HUES48 (cell line): ENCODE data around the gene GPD1.

Source experiments
- H3K27ac ChIP-seq: one replicate; pipeline ENCODE4 v1.7.0; 2013; ENCODE audit warnings: low read depth, low read length, inconsistent platforms
- H3K27me3 ChIP-seq: 2 replicates; pipeline ENCODE4 v1.6.1; 2013; ENCODE audit warnings: mild to moderate bottlenecking, low read length; ENCODE audit not compliant: control insufficient read depth, insufficient read depth
- H3K36me3 ChIP-seq: 2 replicates; pipeline ENCODE4 v1.6.1; 2013; ENCODE audit warnings: low read length; ENCODE audit not compliant: control insufficient read depth, insufficient read depth
- H3K4me1 ChIP-seq: 2 replicates; pipeline ENCODE4 v1.6.1; 2013; ENCODE audit warnings: mild to moderate bottlenecking, low read length; ENCODE audit not compliant: control insufficient read depth, insufficient read depth
- H3K4me3 ChIP-seq: 2 replicates; pipeline ENCODE4 v1.5.1; 2013; ENCODE audit warnings: mild to moderate bottlenecking, low read depth, low read length
- H3K9ac ChIP-seq: 2 replicates; pipeline ENCODE4 v1.6.1; 2013; ENCODE audit warnings: mild to moderate bottlenecking, low read depth, low read length, moderate library complexity
- H3K9me3 ChIP-seq: 2 replicates; pipeline ENCODE4 v1.6.1; 2013; ENCODE audit warnings: low read length; ENCODE audit not compliant: control insufficient read depth, insufficient read depth

The GPD1 gene

DNA sequence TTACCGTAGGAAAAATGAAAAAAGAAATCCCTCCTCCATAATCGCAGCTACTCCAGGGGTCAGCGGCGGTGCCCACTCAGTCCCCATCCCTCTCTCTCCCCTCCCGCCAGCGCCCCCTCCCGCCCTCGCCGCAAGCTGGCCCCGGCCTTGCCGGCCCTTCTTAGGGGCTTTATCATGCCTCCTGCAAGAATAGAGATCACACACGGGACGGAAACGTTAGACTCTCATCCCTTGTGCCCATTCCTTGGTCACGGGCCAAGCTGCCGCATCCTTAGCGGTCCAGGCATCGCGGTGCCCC is 7.5 kb downstream of the GPD1 start:
- no peak overlapping the region for H3K27ac ChIP-seq
- no peaks in the 10 kb centered on the region for H3K9me3 ChIP-seq
- peaks cover 11% of the 10 kb centered on the region for H3K4me1 ChIP-seq
- no peak overlapping the region for H3K9ac ChIP-seq
- peak overlapping the region; percentile 49; the same call in 1 of the 2 replicates for H3K4me3 ChIP-seq
- H3K36me3 ChIP-seq = no peaks in the 10 kb centered on the region
- no peaks in the 10 kb centered on the region for H3K27me3 ChIP-seq

DNA sequence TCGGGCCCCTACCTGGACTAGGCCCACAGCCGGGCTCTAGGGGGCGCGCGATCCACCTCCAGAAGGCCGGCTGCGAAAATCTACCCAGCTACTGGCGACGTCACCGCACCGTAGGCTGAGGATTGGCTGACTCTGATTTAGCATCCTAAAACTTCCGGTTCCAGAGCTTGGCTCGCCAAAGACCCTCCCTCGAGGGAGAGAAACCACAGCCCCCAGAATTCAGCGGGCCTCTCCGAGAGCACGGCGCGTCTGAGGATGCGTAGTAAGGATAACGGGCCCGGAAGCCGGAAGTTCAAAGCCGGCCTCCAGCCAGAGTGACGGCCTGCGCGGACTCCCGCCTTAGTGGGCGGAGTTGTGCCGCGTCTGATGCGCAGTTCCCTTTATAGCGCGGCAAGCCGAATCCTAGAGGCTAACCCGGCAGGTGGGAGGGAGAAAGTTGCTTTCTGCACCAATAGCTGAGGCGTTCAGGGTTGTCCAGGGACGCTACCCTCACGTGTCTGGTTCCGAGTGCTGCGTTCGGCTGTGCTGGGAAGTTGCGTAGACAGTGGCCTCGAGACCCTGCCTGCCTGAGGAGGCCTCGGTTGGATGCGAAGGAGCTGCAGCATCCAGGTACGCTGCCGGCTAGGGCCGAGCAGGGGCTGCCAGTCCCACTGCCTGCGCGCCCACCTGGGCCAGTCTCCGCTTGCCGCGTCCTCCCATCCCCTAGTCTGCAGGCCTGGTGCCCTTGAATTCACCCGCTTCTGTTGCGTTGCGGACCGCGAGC is 8.1 kb downstream of the GPD1 start, which contains the start of gene COX14:
TSS of gene COX14 (plus strand) at position 544 of the 763 bp plus-strand sequence. CDS start 7,808 bp downstream, outside the sequence.
- no peaks in the 10 kb centered on the region for H3K36me3 ChIP-seq
- peak within 1 kb of the TSS; percentile 92 for H3K27ac ChIP-seq
- H3K4me3 ChIP-seq = peak within 1 kb of the TSS; percentile 87
- H3K9me3 ChIP-seq = no peaks in the 10 kb centered on the region
- peaks cover 11% of the 10 kb centered on the region for H3K4me1 ChIP-seq
- no peaks in the 10 kb centered on the region for H3K27me3 ChIP-seq
- peak within 1 kb of the TSS; percentile 65 for H3K9ac ChIP-seq

DNA sequence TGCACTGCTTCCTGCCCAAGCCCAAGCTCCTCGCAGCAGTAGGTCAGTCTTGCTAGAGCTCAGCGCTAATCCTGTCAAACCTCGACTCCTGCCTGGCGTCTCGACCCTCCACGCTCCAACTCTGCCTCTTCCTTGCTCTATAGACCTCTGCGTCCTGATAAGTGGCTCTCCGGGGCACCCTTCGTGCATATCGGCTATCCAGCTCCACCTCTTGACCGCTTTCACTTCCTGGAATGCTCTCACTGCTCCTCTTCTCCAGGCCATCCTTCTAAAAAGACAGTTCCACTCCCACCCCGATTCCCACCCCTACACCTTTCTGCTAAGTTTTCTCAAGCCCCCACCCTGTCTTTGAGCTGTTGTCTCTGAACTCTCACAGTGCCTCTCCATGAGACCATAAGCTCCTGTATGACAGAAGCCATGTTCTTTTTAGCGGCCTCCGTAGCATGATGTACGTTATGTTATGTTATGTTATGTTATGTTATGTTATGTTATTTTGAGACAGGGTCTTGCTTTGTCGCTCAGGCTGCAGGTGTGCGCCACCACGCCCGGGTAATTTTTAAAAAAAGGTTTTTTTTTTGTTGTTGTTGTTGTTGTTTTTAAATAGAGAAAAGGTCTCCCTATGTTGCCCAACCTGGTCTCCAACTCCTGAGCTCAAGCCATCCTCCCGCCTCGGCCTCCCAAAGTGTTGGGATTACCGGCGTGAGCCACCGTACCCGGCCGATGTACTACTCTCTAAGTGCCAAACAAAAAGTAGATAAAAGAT is 8.8 kb downstream of the GPD1 start:
- Histone ChIP-seq H3K9ac (peak overlapping the region; percentile 65), H3K27me3 (no peaks in the 10 kb centered on the region), H3K4me1 (peaks cover 11% of the 10 kb centered on the region), H3K4me3 (peak overlapping the region; percentile 87), H3K27ac (peak overlapping the region; percentile 92), H3K9me3 (no peaks in the 10 kb centered on the region), H3K36me3 (no peaks in the 10 kb centered on the region)

DNA sequence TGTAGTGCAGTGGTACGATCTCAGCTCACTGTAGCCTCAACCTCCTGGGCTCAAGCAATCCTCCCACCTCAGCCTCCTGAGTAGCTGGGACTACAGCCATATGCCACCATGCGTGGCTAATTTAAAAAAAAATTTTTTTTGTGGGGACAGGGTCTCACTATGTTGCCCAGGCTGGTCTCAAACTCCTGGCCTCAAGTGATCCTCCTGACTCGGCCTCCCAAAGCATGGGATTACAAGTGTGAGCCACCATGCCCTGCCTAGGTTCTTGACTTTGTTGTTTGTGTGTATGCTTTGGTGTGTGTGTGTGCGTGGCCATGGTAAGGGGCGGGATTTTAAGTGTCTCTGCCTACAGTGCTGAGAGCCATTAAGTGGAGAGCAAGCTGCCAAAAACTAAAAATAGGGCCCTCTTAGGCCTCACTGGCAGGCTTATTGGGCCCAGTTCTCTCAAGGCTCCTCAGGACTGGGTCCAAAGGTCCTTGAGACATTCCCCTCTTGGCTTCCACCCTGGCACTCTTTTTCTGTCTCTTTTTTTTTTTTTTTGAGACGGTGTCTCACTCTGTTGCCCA is 13.3 kb downstream of the GPD1 start:
- Histone ChIP-seq H3K4me3 (no peak overlapping the region), H3K9me3 (no peaks in the 10 kb centered on the region), H3K9ac (no peak overlapping the region), H3K4me1 (no peaks in the 10 kb centered on the region), H3K27ac (no peak overlapping the region), H3K27me3 (no peaks in the 10 kb centered on the region), H3K36me3 (peaks cover 5% of the 10 kb centered on the region; the same call in 1 of the 2 replicates)

DNA sequence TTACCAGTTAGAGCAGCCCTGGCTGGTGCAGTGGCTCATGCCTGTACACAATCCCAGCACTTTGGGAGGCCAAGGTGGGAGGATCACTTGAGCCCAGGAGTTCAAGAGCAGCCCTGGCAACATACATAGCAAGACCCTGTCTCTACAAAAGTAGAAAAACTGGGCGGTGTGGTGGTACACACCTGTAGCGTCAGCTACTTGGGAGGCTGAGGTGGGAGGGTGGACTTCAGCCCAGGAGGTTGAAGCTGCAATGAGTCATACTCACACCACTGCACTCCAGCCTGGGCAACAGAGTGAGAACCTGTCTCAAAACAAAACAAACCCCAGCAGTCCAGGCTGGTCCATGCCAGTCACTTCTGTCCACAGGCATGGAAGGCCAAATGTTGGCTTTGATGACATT is 15.6 kb downstream of the GPD1 start:
- no peak overlapping the region for H3K27ac ChIP-seq
- H3K9ac ChIP-seq = no peak overlapping the region
- no peaks in the 10 kb centered on the region for H3K9me3 ChIP-seq
- no peak overlapping the region for H3K4me3 ChIP-seq
- peaks cover 5% of the 10 kb centered on the region; the same call in 1 of the 2 replicates for H3K36me3 ChIP-seq
- H3K27me3 ChIP-seq = no peaks in the 10 kb centered on the region
- H3K4me1 ChIP-seq = no peaks in the 10 kb centered on the region

DNA sequence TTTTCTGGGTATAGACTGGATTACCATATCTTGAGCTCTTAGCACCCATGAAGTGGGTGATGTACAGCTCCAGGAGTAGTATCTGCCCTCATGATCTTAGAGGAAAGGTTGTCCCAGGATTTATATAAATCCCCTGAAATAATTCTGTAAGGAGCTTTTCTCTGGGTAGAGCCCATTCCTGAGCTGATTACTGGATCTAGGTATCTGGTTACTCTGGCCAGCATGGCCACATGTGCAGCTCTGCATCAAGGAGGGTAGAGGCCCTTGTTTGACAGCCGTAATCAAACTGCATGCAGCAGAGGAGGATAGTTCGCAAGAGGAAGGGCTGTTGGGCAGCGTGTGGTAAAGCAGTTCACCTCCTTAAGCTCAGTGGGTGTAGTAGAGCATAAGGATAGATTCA is 16.7 kb downstream of the GPD1 start:
- peaks cover 5% of the 10 kb centered on the region; the same call in 1 of the 2 replicates for H3K36me3 ChIP-seq
- no peak overlapping the region for H3K9ac ChIP-seq
- no peak overlapping the region for H3K4me3 ChIP-seq
- no peaks in the 10 kb centered on the region for H3K4me1 ChIP-seq
- H3K27ac ChIP-seq = no peak overlapping the region
- no peaks in the 10 kb centered on the region for H3K27me3 ChIP-seq
- H3K9me3 ChIP-seq = no peaks in the 10 kb centered on the region

DNA sequence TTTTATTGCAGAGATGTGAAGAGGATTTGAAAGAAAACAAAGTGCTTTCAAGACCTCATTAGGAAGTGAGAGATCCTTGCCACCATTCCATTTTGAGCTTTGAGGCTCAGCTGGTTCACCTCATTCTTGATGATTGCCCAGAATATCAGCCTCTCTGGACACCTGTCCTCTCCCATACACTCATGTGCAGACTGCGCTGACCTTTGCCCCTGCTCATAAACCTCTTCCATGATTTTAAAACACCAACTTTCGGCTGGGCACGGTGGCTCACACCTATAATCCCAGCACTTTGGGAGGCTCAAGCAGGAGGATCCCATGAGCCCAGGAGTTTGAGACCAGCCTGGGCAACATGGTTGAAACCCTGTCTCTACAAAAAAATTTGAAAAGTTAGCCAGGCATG is 17.1 kb downstream of the GPD1 start:
- Histone ChIP-seq H3K36me3 (peaks cover 5% of the 10 kb centered on the region; the same call in 1 of the 2 replicates), H3K9me3 (no peaks in the 10 kb centered on the region), H3K9ac (no peak overlapping the region), H3K27ac (no peak overlapping the region), H3K4me3 (no peak overlapping the region), H3K27me3 (no peaks in the 10 kb centered on the region), H3K4me1 (no peaks in the 10 kb centered on the region)

DNA sequence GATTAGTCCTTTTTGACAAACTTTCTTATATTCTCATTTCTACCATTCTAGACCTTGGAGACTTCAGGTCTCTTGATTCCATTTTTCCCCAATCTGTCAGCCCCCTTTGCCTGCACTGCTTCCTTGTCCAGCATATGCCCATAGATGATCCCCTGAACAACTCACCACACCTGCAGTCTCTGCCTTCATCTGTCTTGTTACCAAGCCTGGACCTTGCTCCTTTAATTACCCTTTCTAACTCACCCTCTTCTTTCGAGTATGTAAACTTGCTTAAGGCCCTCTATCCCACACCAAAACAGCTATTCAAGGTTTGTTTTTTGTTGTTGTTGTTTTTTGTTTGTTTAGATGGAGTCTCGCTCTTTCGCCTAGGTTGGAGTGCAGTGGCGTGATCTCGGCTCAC is 17.8 kb downstream of the GPD1 start:
- no peaks in the 10 kb centered on the region for H3K27me3 ChIP-seq
- H3K9me3 ChIP-seq = no peaks in the 10 kb centered on the region
- H3K4me3 ChIP-seq = no peak overlapping the region
- no peaks in the 10 kb centered on the region for H3K4me1 ChIP-seq
- H3K27ac ChIP-seq = no peak overlapping the region
- peaks cover 5% of the 10 kb centered on the region; the same call in 1 of the 2 replicates for H3K36me3 ChIP-seq
- no peak overlapping the region for H3K9ac ChIP-seq

DNA sequence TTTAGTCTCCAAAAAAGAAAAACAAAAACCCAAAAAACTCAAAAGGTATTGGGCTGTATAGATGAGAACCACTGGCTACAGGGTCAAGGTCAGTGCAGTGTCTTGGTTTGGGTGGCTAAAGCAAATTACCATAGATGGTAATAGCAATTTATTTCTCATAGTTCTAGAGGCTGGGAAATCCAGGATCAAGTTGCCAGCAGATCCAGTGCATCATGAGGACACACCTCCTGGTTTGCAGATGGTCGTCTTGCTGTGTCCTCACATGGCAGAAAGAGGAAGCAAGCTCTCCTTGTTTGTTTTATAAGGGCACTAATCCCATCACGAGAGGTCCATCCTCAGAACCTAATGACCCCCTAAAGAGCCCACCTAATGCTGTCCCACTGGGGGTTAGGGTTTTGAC is 19.4 kb downstream of the GPD1 start:
- H3K4me1 ChIP-seq = no peaks in the 10 kb centered on the region
- H3K36me3 ChIP-seq = peaks cover 11% of the 10 kb centered on the region; the same call in 1 of the 2 replicates
- no peaks in the 10 kb centered on the region for H3K27me3 ChIP-seq
- H3K9ac ChIP-seq = no peak overlapping the region
- H3K27ac ChIP-seq = no peak overlapping the region
- H3K4me3 ChIP-seq = no peak overlapping the region
- no peaks in the 10 kb centered on the region for H3K9me3 ChIP-seq

DNA sequence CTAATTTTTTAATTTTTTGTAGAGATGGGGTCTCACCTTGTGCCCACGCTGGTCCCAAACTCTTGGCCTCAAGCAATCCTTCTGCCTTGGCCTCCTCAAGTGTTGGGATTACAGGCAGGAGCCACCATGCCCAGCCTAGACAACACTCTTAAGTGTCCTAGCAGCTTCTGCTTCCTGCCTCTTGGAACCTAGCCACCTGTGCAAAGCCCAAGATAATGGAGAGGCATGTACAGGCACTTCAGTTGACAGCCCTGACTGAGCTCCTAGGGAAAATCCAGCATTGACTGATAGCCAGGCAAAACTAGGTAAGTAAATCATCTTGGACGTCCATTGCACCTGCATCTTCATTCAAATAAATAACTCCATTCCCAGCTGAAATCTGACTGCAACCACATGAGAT is 23.7 kb downstream of the GPD1 start:
- no peak overlapping the region for H3K4me3 ChIP-seq
- H3K27me3 ChIP-seq = no peaks in the 10 kb centered on the region
- no peak overlapping the region for H3K9ac ChIP-seq
- H3K4me1 ChIP-seq = no peaks in the 10 kb centered on the region
- H3K9me3 ChIP-seq = no peaks in the 10 kb centered on the region
- no peak overlapping the region for H3K27ac ChIP-seq
- H3K36me3 ChIP-seq = peaks cover 39% of the 10 kb centered on the region

DNA sequence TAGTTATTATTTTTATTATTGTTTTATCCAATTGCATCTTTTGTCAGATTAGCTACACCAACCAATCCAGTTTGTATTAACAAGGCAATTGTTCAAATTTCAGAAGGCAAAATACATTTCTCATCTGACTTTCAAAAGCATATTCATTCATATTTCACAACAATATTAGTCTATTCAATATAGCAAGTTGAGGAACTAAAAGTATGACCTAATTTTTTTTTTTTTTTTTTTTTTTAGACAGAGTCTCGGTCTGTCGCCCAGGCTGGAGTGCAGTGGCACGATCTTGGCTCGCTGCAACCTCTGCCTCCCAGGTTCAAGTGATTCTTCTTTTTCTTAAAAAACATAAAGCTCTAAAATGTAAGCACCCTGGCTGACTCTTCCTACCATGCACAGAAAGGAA is 25.5 kb downstream of the GPD1 start:
- Histone ChIP-seq H3K4me1 (no peaks in the 10 kb centered on the region), H3K9ac (no peak overlapping the region), H3K4me3 (no peak overlapping the region), H3K27me3 (no peaks in the 10 kb centered on the region), H3K27ac (no peak overlapping the region), H3K9me3 (no peaks in the 10 kb centered on the region), H3K36me3 (peaks cover 56% of the 10 kb centered on the region)
